PC-3 (cell line): ENCODE results near the gene BCAS3.

ENCODE experiments used
- EZH2 ChIP-seq: fragments of 300-600 bp; sonication (generic); IDR thresholded peaks from one replicate; pipeline ENCODE4 v1.6.1; 2017; ENCODE audit warnings: antibody characterized with exemption, mild to moderate bottlenecking, low read length; ENCODE audit not compliant: unreplicated experiment
- EZH2phosphoT487 ChIP-seq: fragments of 300-600 bp; sonication (generic); IDR thresholded peaks from 2 replicates; pipeline ENCODE4 v1.6.1; 2018; ENCODE audit warnings: mild to moderate bottlenecking, antibody characterized with exemption, low read length, borderline replicate concordance
- TF ChIP-seq, protein P1 (sequence below): fragments of 300-600 bp; sonication (generic); conservative IDR thresholded peaks from 2 replicates; pipeline ENCODE4 v1.5.1; 2017; ENCODE audit warnings: antibody characterized with exemption, low read depth, mild to moderate bottlenecking, low read length

GRCh38 chr17:60909405-60909804 is 231.8 kb downstream of the BCAS3 start:
- TF ChIP-seq, protein P1, sequence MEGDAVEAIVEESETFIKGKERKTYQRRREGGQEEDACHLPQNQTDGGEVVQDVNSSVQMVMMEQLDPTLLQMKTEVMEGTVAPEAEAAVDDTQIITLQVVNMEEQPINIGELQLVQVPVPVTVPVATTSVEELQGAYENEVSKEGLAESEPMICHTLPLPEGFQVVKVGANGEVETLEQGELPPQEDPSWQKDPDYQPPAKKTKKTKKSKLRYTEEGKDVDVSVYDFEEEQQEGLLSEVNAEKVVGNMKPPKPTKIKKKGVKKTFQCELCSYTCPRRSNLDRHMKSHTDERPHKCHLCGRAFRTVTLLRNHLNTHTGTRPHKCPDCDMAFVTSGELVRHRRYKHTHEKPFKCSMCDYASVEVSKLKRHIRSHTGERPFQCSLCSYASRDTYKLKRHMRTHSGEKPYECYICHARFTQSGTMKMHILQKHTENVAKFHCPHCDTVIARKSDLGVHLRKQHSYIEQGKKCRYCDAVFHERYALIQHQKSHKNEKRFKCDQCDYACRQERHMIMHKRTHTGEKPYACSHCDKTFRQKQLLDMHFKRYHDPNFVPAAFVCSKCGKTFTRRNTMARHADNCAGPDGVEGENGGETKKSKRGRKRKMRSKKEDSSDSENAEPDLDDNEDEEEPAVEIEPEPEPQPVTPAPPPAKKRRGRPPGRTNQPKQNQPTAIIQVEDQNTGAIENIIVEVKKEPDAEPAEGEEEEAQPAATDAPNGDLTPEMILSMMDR: no peak
- no peak for TF ChIP-seq EZH2
- TF ChIP-seq EZH2phosphoT487: no peak
